ENCODE measurements around the gene ESM1.

DNA sequence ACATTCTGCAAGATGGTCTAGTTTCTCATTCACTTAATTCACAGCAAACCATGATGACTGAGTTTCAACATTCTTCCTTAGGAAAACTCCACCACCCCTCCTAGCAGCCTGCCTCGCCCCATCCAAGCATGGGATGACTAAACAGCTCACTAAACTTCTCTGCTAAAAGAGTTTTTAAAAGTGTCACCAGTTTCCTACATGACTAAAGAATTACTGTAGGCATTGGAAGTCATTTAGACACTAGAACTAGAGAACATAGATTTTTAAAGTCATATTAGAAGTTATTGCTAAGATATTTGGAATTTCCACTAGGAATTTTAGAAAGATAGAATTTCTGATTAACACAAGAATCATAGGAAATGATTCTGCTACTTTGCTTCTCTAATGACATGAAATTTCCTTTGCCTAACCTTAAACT lies 5.5 kb upstream of the ESM1 start:
- TF ChIP-seq, protein P1, sequence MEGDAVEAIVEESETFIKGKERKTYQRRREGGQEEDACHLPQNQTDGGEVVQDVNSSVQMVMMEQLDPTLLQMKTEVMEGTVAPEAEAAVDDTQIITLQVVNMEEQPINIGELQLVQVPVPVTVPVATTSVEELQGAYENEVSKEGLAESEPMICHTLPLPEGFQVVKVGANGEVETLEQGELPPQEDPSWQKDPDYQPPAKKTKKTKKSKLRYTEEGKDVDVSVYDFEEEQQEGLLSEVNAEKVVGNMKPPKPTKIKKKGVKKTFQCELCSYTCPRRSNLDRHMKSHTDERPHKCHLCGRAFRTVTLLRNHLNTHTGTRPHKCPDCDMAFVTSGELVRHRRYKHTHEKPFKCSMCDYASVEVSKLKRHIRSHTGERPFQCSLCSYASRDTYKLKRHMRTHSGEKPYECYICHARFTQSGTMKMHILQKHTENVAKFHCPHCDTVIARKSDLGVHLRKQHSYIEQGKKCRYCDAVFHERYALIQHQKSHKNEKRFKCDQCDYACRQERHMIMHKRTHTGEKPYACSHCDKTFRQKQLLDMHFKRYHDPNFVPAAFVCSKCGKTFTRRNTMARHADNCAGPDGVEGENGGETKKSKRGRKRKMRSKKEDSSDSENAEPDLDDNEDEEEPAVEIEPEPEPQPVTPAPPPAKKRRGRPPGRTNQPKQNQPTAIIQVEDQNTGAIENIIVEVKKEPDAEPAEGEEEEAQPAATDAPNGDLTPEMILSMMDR (IDR thresholded peaks at IDR 0.05; ENCODE audit: low read depth, low read length, missing input control), result no peak
- TF ChIP-seq, protein P2, sequence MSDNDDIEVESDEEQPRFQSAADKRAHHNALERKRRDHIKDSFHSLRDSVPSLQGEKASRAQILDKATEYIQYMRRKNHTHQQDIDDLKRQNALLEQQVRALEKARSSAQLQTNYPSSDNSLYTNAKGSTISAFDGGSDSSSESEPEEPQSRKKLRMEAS (IDR thresholded peaks at IDR 0.05), result no peak
- TF ChIP-seq RAD21 (IDR thresholded peaks at IDR 0.05) (no peak), YY1 (IDR thresholded peaks at IDR 0.05) (no peak), EGR1 (IDR thresholded peaks at IDR 0.05; ENCODE audit: low read depth in 2 of 2) (no peak)
- TF ChIP-seq, protein P3, sequence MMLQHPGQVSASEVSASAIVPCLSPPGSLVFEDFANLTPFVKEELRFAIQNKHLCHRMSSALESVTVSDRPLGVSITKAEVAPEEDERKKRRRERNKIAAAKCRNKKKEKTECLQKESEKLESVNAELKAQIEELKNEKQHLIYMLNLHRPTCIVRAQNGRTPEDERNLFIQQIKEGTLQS (IDR thresholded peaks at IDR 0.05), result no peak

All from liver (tissue), 3 donors.